ENCODE results near the gene FREM2.
A peak's percentile ranks its signal among the peaks of the same experiment; 100 is the strongest.

Gene FREM2

GRCh38 chr13:38866649-38867048 is 179.8 kb downstream of the FREM2 start:
- in situ Hi-C loops (cut with HindIII; ENCODE audit: low pct_unique_long_range_greater_than_20kb, low sequenced_read_pairs), result no loop called here
- peak; percentile 5 to 70 for DNase-seq (ENCODE audit: low read depth in 1 of 2, low spot score in 1 of 2)
- TF ChIP-seq JUND (IDR thresholded peaks at IDR 0.05; ENCODE audit: low read depth), result no peak

- in situ Hi-C loops (cut with HindIII; ENCODE audit: low pct_unique_long_range_greater_than_20kb, low sequenced_read_pairs), result no loop called here
- no peak for TF ChIP-seq JUND (IDR thresholded peaks at IDR 0.05; ENCODE audit: low read depth)
- DNase-seq (ENCODE audit: low read depth in 1 of 2, low spot score in 1 of 2), result peak in 1 of 2 experiments; percentile 12
These were observed 181.5 kb downstream of the FREM2 start for GRCh38 chr13:38868399-38868798.

- DNase-seq (ENCODE audit: low read depth in 1 of 2, low spot score in 1 of 2), result no peak
- TF ChIP-seq JUND (IDR thresholded peaks at IDR 0.05; ENCODE audit: low read depth), result no peak
These were observed 182.0 kb downstream of the FREM2 start for GRCh38 chr13:38868870-38869269.

GRCh38 chr13:38871275-38871674 is 184.4 kb downstream of the FREM2 start:
- in situ Hi-C loops (cut with HindIII; ENCODE audit: low pct_unique_long_range_greater_than_20kb, low sequenced_read_pairs), result no loop called here
- DNase-seq (ENCODE audit: low read depth in 1 of 2, low spot score in 1 of 2), result no peak
- TF ChIP-seq JUND (IDR thresholded peaks at IDR 0.05; ENCODE audit: low read depth), result no peak

More at GRCh38 chr13:38868870-38869269, 182.0 kb downstream of the FREM2 start:
- in situ Hi-C loops (cut with HindIII; ENCODE audit: low pct_unique_long_range_greater_than_20kb, low sequenced_read_pairs), result no loop called here

GRCh38 chr13:38872693-38873092 is 185.8 kb downstream of the FREM2 start:
- DNase-seq (ENCODE audit: low read depth in 1 of 2, low spot score in 1 of 2), result peak; percentile 4 to 77
- no peak for TF ChIP-seq JUND (IDR thresholded peaks at IDR 0.05; ENCODE audit: low read depth)
- in situ Hi-C loops (cut with HindIII; ENCODE audit: low pct_unique_long_range_greater_than_20kb, low sequenced_read_pairs), result no loop called here

GRCh38 chr13:38875186-38875875 is 188.5 kb downstream of the FREM2 start:
- in situ Hi-C loops (cut with HindIII; ENCODE audit: low pct_unique_long_range_greater_than_20kb, low sequenced_read_pairs), result no loop called here
- TF ChIP-seq JUND (IDR thresholded peaks at IDR 0.05; ENCODE audit: low read depth), result no peak
- no peak for DNase-seq (ENCODE audit: low read depth in 1 of 2, low spot score in 1 of 2)

GRCh38 chr13:38879278-38879677 is 192.4 kb downstream of the FREM2 start:
- TF ChIP-seq JUND (IDR thresholded peaks at IDR 0.05; ENCODE audit: low read depth), result no peak
- in situ Hi-C loops (cut with HindIII; ENCODE audit: low pct_unique_long_range_greater_than_20kb, low sequenced_read_pairs), result no loop called here
- DNase-seq (ENCODE audit: low read depth in 1 of 2, low spot score in 1 of 2), result no peak

GRCh38 chr13:38879786-38880185 is 192.9 kb downstream of the FREM2 start:
- no peak for DNase-seq (ENCODE audit: low read depth in 1 of 2, low spot score in 1 of 2)
- in situ Hi-C loops (cut with HindIII; ENCODE audit: low pct_unique_long_range_greater_than_20kb, low sequenced_read_pairs), result no loop called here
- TF ChIP-seq JUND (IDR thresholded peaks at IDR 0.05; ENCODE audit: low read depth), result no peak

- TF ChIP-seq JUND (IDR thresholded peaks at IDR 0.05; ENCODE audit: low read depth), result no peak
- in situ Hi-C loops (cut with HindIII; ENCODE audit: low pct_unique_long_range_greater_than_20kb, low sequenced_read_pairs), result no loop called here
- no peak for DNase-seq (ENCODE audit: low read depth in 1 of 2, low spot score in 1 of 2)
These were observed 193.5 kb downstream of the FREM2 start for GRCh38 chr13:38880397-38880796.

- peak in 1 of 2 experiments; percentile 40 for DNase-seq (ENCODE audit: low read depth in 1 of 2, low spot score in 1 of 2)
- no peak for TF ChIP-seq JUND (IDR thresholded peaks at IDR 0.05; ENCODE audit: low read depth)
- in situ Hi-C loops (cut with HindIII; ENCODE audit: low pct_unique_long_range_greater_than_20kb, low sequenced_read_pairs), result no loop called here
These were observed 196.9 kb downstream of the FREM2 start for GRCh38 chr13:38883783-38884182.

GRCh38 chr13:38888309-38888708 is 201.4 kb downstream of the FREM2 start:
- no peak for TF ChIP-seq JUND (IDR thresholded peaks at IDR 0.05; ENCODE audit: low read depth)
- peak in 1 of 2 experiments; percentile 72 for DNase-seq (ENCODE audit: low read depth in 1 of 2, low spot score in 1 of 2)
- in situ Hi-C loops (cut with HindIII; ENCODE audit: low pct_unique_long_range_greater_than_20kb, low sequenced_read_pairs), result no loop called here

GRCh38 chr13:38895075-38895474 is 208.2 kb downstream of the FREM2 start:
- in situ Hi-C loops (cut with HindIII; ENCODE audit: low pct_unique_long_range_greater_than_20kb, low sequenced_read_pairs), result no loop called here
- no peak for TF ChIP-seq JUND (IDR thresholded peaks at IDR 0.05; ENCODE audit: low read depth)
- DNase-seq (ENCODE audit: low read depth in 1 of 2, low spot score in 1 of 2), result no peak

- no peak for TF ChIP-seq JUND (IDR thresholded peaks at IDR 0.05; ENCODE audit: low read depth)
- DNase-seq (ENCODE audit: low read depth in 1 of 2, low spot score in 1 of 2), result no peak
- in situ Hi-C loops (cut with HindIII; ENCODE audit: low pct_unique_long_range_greater_than_20kb, low sequenced_read_pairs), result no loop called here
These were observed 210.6 kb downstream of the FREM2 start for GRCh38 chr13:38897521-38897920.

GRCh38 chr13:38898481-38898880 is 211.6 kb downstream of the FREM2 start:
- TF ChIP-seq JUND (IDR thresholded peaks at IDR 0.05; ENCODE audit: low read depth), result no peak
- no peak for DNase-seq (ENCODE audit: low read depth in 1 of 2, low spot score in 1 of 2)
- in situ Hi-C loops (cut with HindIII; ENCODE audit: low pct_unique_long_range_greater_than_20kb, low sequenced_read_pairs), result no loop called here
